Measurements from ENCODE around the gene ALDH1A1. TPM values are rescaled to one million over a fixed set of nuclear protein-coding genes. Genes with fewer than 3 reads are reported as not detected.

ALDH1A1 gene
- total and polyA plus RNA-seq, 2 of the 8 experiments (the other 6 are each of a cell fraction or from before 2014, with no cell fraction given): 0.50 to 0.82 TPM

DNA sequence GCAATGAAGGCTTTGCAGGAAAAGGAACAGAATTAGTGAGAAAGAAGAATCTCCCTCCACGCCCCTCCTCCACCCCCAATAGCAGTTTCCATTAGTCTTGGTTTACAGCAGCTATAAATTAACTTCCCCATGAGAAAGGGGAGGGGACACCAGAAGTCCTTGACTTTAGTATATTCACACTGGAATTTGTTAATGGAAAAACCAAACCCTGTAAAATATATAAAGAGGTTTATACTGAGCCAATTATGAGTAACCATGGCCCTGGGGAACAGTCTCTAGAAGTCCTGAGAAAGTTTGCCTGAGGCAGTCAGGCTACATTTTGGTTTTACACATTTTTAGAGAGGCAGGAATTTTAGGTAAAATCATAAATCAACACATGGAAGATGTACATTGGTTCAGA is 88.5 kb downstream of the ALDH1A1 start:
- Histone ChIP-seq H4K5ac (ENCODE audit: insufficient read length, low read depth, low read length) (no peak overlapping the region), H3K4me3 (ENCODE audit: extremely low read depth in 1 of 4, insufficient read depth in 2 of 4, low read depth in 3 of 4, low read length in 4 of 4) (no peak overlapping the region), H3K14ac (ENCODE audit: insufficient read length) (no peak overlapping the region), H2AFZ (ENCODE audit: low read length) (no peak overlapping the region), H3K9ac (replicated peaks in 1 of 4; ENCODE audit: extremely low read depth in 1 of 4, low read depth in 3 of 4, low read length in 3 of 4) (no peak overlapping the region), H3K4ac (replicated peaks; ENCODE audit: insufficient read length, low read depth, low read length) (no peak overlapping the region), H2BK5ac (ENCODE audit: low read depth, low read length) (no peak overlapping the region), H2AK5ac (ENCODE audit: low read depth, low read length) (no peak overlapping the region), H3K18ac (ENCODE audit: extremely low read depth, low read length) (no peak overlapping the region), H3K4me2 (ENCODE audit: insufficient read depth in 1 of 2, low read depth in 2 of 2, low read length in 2 of 2) (no peak overlapping the region), H3K9me3 (ENCODE audit: insufficient read depth in 2 of 2, low read depth in 1 of 2, low read length in 1 of 2) (no peaks in the 10 kb centered on the region), H3K23ac (ENCODE audit: insufficient read length) (no peak overlapping the region), H3K27ac (ENCODE audit: low read depth, low read length) (no peak overlapping the region), H4K8ac (ENCODE audit: extremely low read depth, insufficient read depth, low read length) (no peak overlapping the region), H3K27me3 (replicated peaks in 1 of 4; ENCODE audit: control insufficient read depth in 3 of 4, extremely low read depth in 1 of 4, insufficient read depth in 3 of 4, low read length in 3 of 4) (no peaks in the 10 kb centered on the region), H3K79me1 (ENCODE audit: low read depth, low read length) (no peaks in the 10 kb centered on the region), H2BK15ac (ENCODE audit: low read length) (no peak overlapping the region), H3K23me2 (ENCODE audit: low read depth, low read length) (no peaks in the 10 kb centered on the region), H2BK120ac (replicated peaks; ENCODE audit: low read depth, low read length) (no peak overlapping the region), H4K91ac (replicated peaks; ENCODE audit: insufficient read length, low read length) (no peak overlapping the region), H4K20me1 (replicated peaks in 1 of 2; ENCODE audit: control insufficient read depth in 1 of 2, insufficient read depth in 2 of 2, low read length in 2 of 2) (no peaks in the 10 kb centered on the region), H2BK20ac (ENCODE audit: low read length) (no peak overlapping the region), H3K36me3 (ENCODE audit: control insufficient read depth in 2 of 4, insufficient read depth in 4 of 4, low read length in 3 of 4) (no peaks in the 10 kb centered on the region), H3K56ac (replicated peaks; ENCODE audit: insufficient read length, low read depth, low read length) (no peak overlapping the region), H3K4me1 (replicated peaks in 1 of 4; ENCODE audit: control insufficient read depth in 3 of 4, insufficient read depth in 4 of 4, low read length in 3 of 4) (no peaks in the 10 kb centered on the region), H3K79me2 (ENCODE audit: control insufficient read depth in 1 of 2, insufficient read depth in 2 of 2, low read length in 2 of 2) (no peaks in the 10 kb centered on the region), H2BK12ac (ENCODE audit: low read depth, low read length) (no peak overlapping the region)
- DNase-seq (ENCODE audit: low read depth in 1 of 2, low spot score in 2 of 2): no peak
- ChIA-PET CTCF (ENCODE audit: partially characterized antibody) (interaction anchor here (0.7 to 1.2 kb wide), 2 partner anchors 66 to 158 kb away, joined by 3 read pairs; no protein-coding TSS in a partner anchor), POLR2A (ENCODE audit: partially characterized antibody) (no interaction called here)
- 100% methylated on average over 1 of the region's 1 CpG; no CpG with 5 or more reads in 1 of the 2 experiments for WGBS, 2 experiments (ENCODE audit: extremely low coverage in 1 of 2, insufficient coverage in 1 of 2, insufficient read length in 1 of 2, insufficient replicate concordance in 2 of 2, low coverage in 1 of 2, low lambda C conversion rate in 2 of 2, missing lambda C conversion rate in 1 of 2)
- FAIRE-seq: no peak
- TF ChIP-seq POLR2A (IDR thresholded peaks at IDR 0.05; ENCODE audit: control extremely low read depth in 1 of 2, low read depth in 2 of 2, low read length in 2 of 2) (no peak), KDM5A (IDR thresholded peaks at IDR 0.05; ENCODE audit: low read length) (no peak), CEBPB (IDR thresholded peaks at IDR 0.05; ENCODE audit: low read depth, low read length) (no peak), SIRT6 (IDR thresholded peaks at IDR 0.05; ENCODE audit: low read length) (no peak), CBX5 (IDR thresholded peaks at IDR 0.05; ENCODE audit: low read depth, low read length) (no peak), KDM1A (IDR thresholded peaks at IDR 0.05; ENCODE audit: borderline replicate concordance, low read length) (no peak), RXRA (IDR thresholded peaks at IDR 0.05; ENCODE audit: insufficient read depth, low read depth, low read length) (no peak), RNF2 (IDR thresholded peaks at IDR 0.05; ENCODE audit: borderline replicate concordance, low read depth, low read length, missing control alignments, poor library complexity, severe bottlenecking) (no peak), HDAC2 (IDR thresholded peaks at IDR 0.05; ENCODE audit: borderline replicate concordance in 1 of 2, low read depth in 2 of 2, low read length in 2 of 2) (no peak), KDM4A (IDR thresholded peaks at IDR 0.05; ENCODE audit: low read depth, low read length, severe bottlenecking) (no peak), CTBP2 (IDR thresholded peaks at IDR 0.05; ENCODE audit: borderline replicate concordance, insufficient read depth, insufficient read length, low read length) (no peak), GTF2F1 (IDR thresholded peaks at IDR 0.05; ENCODE audit: borderline replicate concordance, low read depth, low read length) (no peak), JUN (IDR thresholded peaks at IDR 0.05; ENCODE audit: low read depth, low read length) (no peak), SP2 (IDR thresholded peaks at IDR 0.05; ENCODE audit: low read length) (no peak), HDAC6 (IDR thresholded peaks at IDR 0.05; ENCODE audit: low read depth, low read length) (no peak)

All from H1 (cell line).